ENCODE results near the gene MEGF11.
A peak's percentile ranks its signal among the peaks of the same experiment; 100 is the strongest.
"Not testable (repeated sequence)": the region's sequence is repeated elsewhere in the genome, so short reads cannot be mapped to it uniquely, and the experiment has no call there.

Gene MEGF11

DNA sequence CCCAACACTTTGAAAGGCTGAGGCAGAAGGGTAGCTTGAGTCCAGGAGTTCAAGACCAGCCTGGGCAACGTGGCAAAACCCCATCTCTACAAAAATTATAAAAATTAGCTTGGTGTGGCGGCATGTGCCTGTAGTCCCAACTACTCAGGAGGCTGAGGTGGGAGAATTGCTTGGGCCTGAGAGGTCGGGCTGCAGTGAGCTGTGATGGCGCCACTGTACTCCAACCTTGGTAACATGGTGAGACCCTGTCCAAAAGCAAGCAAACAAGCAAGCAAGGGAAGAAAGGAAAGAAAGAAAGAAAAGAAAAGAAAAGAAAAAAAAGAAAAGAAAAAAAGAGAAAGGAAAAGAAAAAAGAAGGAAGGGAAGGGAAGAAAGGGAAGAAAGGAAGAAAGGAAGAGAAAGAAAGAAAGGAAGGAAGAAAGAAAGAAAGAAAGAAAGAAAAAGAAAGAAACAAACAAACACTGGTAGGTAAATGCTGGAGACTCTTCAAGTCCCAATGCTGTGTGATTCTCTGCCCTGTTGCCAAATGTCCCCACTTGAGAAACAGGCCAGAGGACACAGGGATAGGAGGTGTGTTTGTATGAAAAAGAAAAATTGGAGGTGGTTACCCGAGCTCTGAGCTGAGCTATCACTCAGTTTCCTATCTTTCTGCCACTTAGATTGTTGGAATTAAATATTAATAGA lies 263.1 kb downstream of the MEGF11 start:
- no peak for DNase-seq

DNA sequence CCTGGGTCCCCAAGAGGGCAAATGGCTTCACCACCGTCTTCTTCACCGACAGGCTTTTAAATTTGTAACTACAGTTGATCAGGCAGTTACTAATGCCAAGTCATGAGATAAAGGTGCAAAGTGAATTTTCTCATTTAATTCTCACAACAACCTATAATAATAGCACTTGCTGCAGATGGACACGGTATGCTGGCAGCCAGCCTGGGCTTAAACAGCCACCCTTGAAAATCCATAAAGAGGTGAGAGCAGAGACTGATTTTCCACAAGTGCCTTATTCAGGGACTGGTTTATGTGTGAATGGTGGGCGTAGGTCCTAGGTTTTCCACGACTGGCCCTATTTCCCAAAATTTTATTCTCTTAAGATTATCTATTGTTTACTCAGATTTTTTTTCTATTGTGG lies 266.4 kb downstream of the MEGF11 start:
- peak; percentile 22 for DNase-seq

DNA sequence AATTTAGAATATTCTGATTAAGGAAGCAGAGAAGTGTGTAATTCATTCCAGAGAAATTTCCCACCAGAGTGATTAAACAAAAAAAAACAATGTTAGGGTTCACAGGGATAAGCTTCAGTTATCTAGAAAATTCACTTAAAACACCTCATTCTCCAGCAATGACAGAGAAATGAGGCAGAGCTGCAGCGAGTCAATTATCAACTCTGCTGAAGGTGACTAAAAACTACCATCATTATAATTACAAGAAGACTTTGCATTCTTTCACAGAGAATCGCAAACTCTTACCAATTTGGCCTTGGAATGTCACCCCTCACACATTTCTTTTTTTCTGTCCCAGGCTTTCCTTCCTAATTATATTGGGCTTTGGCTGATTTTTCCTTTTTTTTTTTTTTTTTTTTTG lies 267.1 kb downstream of the MEGF11 start:
- DNase-seq, result no peak

DNA sequence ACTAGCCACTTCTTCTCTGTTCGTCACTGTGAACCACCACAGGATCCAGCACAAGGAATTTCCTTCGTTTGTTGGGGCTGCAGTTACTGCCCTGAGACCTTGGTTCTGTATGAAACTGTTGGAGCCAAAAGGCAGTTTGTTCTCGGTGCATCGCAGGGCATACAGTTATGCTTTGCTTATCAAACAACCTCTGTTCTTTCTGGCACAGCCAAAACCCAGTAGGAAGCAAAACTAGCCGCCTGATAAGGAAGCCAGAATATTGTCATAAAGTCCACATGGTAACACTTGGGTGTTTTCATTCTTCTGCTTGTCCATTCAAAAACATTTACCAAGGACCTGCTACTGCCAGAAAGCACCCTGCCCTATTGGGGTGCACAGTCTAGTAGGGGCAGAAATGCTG lies 268.2 kb downstream of the MEGF11 start:
- DNase-seq, result no peak

DNA sequence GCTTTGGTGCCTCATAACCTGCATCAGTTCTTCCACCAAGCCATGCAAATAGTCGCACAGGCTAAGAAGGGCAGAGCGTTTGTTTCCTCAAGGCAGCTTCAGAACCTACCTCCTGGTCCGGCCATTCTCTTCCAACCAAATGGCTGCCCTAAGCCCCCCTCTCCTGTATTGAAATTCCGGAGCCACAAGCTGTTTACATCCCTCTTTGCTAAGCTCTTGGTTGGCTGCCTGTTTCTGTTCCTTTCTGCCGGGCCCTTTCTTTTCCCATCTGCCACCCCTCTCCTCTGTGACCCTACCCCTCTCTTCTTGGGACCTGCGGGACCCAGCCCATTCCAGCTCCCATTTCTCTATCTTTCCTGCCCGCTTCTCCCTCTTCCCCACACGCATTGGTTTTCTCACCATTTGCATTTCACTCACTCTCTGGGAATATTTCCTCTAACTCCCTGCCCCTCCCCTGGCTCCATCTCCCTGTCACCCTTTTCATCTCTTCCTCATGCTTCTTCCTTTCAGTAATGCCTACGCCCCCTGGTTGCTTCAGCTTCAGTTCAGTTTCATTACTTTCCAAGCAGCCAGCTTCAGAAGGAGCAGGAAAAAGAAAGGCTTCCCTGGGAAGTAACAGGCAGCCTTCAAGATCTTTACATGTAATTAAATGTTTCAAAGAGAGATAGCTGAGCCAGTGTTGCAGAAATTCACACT lies 270.8 kb downstream of the MEGF11 start:
- peak; percentile 53 for DNase-seq

DNA sequence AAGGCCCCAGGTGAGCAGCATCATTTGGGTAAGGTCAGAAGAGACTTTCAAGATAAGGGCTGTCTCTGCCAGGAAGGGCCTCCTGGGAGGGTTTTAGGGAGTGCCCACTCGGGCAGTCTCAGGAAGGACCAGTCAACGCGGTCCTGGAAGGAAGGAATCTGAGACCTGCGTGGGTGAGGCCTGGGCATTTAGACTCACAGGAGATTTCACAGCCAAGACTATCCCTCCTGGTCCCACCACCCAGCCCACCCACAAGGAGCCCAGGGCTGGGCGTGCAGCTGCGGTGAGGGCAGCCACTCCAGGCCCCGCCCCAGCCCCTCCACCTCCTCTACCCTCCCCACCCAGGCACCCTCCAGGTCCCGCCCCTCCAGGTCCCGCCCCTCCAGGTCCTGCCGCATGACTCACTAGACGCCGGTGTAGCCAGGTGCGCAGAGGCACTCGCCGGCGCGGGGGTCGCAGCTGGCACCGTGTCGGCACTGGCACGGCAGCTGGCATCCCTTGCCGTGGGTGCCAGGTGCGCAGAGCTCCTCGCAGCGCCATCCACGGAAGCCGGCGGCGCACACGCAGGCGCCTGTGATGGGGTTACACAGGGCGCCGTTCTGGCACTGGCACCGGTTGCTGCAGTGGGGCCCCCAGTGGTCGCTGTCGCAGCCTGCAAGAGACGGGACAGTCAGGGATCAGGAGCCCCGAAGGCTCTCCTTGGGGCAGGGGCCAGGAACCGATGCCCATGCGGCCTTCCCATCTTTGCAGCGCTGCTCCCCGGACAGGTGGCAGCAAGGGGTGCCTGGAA lies 271.5 kb downstream of the MEGF11 start:
- peak; percentile 95 for DNase-seq

DNA sequence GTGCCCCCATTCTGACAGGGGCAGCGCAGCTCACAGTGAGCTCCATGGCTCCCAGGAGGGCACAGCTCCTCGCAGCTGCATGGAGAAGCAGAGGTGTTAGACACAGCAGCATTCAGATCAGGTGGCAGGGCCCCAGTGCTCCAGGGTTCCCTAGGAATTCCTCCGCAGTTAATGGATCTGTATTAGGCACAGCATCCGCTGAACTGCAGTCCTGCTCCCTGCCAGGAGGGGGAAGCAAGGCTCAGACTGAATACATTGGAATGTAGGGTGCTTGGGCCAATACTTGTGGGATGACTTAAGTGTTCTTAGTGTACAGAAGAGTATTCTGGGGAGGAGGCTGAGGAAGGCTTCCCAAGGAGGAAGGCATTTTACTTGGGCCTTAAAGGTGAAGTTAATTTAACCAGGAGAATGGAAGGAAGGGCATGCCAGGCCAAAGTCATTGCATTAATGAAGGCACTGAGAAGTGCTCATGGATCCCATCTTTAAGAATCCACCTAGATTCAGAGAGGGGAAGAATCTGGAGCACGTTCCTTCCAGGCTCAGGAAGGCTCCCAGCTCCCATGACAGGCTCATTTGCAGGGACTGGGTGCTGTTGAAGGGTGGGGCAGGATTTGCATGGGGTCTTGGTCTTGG lies 272.6 kb downstream of the MEGF11 start:
- peak; percentile 71 for DNase-seq

DNA sequence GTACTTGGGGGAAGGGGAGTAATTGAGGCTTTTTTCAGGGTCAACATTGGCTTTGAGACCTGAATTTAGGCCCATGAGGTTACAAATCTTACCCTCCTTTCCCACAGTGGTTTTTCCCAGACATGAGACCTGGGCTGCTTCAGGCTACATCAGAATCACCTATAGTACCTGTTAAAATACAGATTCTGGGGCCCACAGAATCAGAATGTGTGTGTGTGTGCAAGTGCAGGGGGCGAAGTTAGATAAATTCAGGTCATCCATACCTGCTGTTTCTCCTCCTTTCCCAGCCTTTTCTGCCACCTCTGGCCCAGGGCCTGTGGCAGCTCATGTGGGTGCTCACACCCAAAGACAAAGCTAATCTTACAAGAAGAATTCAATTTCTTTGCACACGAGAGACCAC lies 273.7 kb downstream of the MEGF11 start:
- no peak for DNase-seq

DNA sequence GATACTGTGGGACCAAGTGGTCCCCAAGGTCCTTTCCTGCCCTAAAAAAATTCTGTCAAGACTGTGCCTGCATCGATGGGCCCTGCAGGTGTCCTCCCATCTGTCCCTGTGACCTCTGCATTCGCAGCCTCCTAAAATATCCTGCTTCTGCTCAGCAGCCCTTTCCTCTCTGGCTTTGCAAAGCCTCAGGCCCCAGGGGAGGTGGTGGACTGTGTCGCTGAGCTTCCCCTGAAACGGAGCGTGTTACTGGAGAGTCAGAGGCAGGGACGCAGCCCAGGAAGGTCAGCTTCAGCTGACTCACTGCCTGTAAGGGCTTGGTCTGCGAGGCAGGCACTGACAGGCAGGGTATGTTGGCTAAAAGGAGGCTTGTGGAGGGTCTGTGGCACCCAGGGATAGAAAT lies 274.2 kb downstream of the MEGF11 start:
- peak; percentile 52 for DNase-seq

DNA sequence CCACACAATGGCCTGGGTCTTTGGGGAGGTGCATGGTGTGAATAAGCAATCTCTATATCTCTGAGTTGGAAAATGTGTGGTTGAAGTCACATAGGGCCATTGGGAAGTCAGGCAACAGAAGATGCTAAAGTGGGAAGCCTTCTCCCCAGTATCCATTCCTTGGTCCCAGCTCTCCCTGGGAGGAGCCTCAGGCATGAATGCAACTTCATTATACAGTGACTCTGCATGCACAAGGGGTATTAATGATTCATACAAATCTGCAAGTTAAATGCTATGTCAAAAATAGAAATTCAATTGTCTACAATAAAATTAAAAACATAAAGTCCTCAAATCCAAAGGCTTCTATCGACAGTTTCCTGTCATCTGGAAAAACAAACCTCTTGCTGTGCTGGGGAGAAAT lies 275.4 kb downstream of the MEGF11 start:
- DNase-seq, result no peak

DNA sequence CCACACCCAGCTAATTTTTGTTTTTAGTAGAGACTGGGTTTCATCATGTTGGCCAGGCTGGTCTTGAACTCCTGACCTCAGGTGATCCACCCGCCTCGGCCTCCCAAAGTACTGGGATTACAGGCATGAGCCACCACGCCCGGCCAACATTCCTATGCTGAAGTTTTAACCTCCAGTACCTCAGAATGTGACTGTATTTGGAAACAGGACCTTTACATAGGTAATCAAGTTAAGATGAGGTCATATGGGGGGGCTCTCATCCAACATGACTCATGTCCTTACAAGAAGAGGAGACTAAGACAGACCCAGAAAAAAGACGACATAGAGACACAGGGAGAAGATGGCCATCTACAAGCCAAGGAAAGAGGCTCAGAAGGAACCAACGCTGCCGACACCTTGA lies 277.4 kb downstream of the MEGF11 start:
- DNase-seq, result not testable (repeated sequence)

DNA sequence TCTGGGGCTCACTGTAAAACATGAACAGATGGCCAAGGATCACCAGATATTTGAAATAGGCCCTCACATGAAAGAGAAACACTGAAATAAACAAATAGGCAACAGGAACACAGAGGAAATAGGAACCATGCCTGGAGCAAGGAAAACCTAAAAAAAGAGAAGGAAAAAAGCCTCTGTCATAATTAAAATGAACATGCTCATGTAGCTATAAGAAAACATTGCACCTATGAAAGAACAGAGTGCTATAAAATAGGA lies 281.9 kb downstream of the MEGF11 start:
- DNase-seq, result no peak

DNA sequence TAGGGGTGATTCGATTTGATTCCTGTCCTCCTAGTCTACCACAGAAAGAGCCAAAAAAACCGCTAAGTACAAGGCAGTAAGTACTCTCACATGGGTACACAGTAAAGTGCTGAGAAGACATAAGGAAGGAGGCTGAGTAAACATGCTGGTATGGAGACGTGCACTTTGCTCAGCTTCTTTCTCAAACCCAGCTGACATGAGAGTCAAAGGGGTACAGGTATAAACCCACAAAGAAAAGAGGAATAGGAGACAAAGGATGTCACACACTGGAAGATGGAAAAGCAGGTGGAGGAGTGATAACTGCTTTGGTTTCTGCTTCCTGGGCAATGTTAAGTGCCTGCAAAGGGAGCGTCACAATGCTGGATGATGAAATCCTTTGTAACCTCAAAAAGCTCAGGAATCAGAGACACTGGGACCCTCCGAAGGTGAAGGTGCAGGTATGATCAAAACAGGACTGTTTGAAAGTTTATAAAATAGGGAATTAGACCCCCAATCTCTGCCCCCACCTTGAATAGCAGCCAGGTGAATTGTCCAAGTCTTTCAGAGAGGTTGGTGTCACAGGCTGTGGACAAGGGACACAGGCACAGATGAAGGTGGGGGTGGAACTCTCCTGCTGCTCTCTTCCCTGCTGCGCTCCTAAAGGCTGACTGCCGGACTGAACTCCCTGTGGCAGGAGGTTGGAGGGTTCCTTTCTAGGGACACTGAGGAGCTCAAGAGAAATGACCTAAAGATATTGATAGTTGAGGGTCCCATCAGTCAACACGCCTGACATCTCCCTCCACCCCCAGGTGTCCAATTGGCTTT lies 282.4 kb downstream of the MEGF11 start:
- peak; percentile 67 for DNase-seq

DNA sequence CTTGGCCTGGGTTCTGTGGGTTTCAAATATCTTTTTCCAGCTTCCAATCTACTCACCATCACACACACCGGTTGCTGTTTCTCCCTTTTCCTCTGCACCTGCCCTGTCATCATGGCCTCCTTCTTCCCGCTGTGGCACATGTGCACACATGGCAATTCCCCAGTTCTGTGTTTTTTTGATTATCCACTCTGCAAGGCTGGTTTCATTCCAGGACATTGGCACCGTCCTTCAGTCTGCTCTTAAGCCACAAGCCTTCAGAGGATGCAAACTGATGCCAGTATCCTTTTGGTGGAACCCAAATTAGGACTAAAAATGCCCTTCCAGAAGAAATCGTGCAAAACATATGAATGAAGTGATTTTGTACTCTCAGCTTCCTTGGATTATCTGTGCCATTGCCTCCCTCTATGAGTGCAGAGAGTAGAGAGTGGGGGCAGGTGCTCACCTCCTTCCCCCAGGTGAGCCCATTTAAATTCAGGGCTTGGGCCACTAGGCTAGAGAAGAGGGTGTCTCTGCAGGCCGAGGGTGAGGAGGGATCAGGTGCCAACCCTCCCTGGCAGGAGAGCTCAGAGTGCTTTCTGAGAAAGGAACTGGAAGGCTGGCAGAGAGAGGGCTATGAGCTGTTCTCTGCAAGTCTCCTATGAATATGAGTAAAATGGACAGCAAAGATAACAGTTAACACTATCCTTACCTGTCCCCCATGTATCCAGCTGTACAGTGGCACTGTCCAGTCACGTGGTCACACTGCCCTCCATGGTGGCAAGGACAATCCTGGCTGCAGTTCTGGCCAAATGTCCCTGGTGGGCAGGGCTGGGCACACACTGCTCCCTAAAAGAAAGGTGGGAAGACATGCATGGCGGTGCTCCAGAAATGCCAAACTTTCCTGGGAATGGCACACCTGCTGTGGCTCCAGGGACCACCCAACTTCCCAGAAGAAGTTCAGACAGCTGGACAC lies 283.4 kb downstream of the MEGF11 start:
- no peak for DNase-seq

DNA sequence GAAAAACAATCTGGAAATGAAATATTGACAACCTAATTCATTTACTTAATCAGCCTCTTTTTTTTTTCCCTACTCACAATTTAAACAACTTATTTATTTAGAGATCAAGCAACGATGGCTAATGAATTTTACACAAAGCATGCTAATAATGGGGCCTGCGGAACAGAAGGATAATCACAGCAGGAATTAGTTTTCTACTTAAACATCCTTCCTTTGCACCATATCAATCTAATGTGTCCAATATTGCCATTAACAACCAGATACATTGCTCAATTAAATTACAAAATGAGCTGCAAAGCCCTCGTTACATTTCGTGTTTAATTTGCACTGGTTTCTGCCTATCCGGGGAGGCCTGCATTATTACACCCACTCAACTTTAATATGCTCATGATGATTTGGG lies 285.0 kb downstream of the MEGF11 start:
- no peak for DNase-seq

DNA sequence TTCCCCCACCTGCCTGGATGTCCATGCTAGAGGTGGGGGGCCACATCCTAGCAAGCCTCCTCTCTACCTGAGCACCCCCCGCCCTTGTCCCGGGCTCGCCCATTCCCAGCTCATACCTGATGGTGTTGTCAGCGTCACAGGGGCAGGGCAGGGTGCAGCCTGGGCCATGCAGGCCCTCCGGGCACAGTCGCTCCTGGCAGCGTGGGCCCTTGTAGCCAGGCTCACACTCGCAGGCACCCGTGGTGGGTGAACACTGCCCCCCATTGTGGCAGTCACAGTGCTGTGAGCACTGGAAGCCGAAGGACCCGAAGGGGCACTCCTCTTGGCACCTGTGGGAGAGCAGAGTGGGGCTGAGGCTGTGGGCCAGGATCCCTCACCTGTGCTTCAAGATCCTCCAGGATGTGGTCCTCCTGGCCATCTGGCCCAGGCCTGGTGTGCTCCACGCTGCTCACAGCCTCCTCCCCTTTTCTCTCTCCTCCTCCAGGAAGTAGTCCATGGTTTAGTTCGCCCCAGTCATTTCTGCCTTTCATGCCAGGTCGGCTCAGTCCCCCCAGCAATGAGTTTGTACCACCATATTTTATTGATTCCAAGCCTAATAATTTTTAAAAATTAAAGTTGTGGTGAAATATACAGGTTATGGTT lies 288.6 kb downstream of the MEGF11 start:
- DNase-seq, result no peak

DNA sequence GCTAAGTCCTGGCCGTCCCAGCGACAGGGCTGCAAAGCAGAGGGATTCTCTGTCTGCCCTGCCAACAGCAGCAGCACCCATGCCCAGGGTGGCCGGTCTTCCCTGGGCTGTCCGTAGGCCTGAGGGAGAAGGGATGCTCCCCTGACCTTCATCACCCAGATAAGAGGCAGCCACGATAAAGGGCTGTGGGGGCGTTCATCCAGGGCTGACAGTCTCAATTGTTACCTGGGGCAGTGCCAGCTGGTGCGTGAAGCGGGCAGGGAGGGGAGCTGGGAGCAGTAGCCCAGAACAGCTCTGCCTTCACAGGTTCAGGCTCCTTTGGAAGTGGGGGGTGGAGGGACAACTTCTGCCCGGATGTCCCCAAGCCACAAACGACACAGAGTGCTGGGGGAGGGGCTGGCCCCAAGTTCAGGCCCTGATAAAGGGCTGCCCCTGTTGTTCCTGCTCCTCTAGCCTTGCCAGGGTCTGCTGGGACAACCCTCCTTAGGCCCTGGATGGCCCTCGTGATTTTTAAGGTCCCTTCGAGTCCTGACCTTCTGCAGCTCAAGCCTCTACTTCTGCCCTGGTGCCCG lies 289.6 kb downstream of the MEGF11 start:
- DNase-seq, result no peak

DNA sequence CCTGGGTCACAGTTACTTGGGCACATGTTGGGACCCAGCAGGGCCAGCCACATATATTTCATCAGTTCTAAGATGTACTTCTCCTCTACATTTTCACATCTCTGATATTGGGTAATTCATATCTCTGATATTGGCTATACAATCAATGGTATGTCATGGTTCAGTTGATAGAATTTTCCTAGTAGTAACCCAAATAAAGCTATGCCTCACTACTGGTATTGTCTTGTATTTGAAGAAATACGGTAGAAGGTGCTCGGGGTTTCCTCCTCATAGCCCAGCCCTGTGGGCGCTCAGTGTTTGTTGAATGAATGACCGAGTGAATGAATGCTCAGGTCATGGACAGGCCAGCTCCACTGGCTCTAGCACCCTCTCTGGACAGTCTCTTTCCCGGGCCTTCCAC lies 290.2 kb downstream of the MEGF11 start:
- no peak for DNase-seq

DNA sequence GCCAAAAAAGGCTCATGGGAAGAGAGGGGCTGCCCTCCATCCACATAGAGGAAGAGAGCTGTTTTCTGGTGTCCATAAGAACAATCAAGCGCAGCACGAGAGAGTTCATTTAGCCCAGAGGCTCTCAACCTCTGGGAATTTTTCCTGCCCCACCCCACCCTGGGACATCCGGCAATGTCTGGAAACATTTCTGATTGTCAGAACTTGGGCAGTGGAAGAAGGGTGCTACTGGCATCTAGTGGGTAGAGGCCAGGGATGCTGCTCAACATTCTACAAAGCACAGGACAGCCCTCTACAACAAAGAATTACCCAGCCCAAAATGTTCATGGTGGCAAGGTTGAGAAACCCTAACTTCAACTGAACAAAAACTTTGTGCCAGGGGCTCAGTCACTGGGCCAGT lies 291.4 kb downstream of the MEGF11 start:
- no peak for DNase-seq

DNA sequence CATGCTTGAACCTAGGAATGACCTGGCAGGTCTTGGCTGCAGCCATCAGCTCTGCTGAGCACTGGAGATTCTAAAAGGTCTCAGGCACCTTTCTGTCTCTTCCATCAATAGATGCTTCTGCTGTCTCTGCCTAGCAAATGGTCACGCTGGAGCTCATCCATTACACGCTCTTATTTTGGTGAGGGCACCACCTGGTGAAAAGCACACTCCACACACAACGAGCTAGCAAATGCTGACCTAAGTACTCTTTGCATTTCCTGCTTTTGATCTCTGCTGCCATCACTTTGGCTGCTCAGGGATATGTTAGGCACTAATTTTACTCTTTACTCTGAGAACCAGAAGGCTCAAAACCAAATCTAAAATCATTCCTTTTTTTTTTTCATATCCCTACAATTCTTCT lies 293.0 kb downstream of the MEGF11 start:
- DNase-seq, result no peak

DNA sequence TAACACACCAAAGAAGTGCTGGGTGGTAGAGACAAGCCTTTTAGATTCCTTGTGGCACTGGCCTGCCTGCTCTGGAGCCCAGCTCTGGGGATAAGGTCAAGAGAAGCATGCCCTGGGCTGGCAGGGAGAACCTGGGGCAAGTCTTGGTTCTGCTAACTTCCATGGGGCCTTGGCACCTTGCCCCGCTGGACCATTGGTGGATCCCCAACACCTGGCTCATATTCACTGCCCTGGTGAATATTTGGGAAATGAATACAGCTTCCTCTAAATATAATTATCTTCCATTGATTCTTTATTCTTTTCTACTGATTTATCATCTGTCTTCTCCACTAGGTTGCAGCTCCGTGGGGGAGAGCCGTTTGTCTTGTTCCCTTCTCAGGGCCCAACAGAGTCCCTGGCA lies 294.7 kb downstream of the MEGF11 start:
- DNase-seq, result no peak

Data from NCI-H69 (cell line).